Hepatocyte (in vitro differentiated cells): ENCODE data around the gene LYPD6.

Experiments used
- CTCF ChIP-seq: fragments of 200-600 bp; sonication (generic); IDR thresholded peaks from 2 replicates; pipeline ENCODE4 v1.5.1; 2016; ENCODE audit warnings: antibody characterized with exemption, mild to moderate bottlenecking; ENCODE audit not compliant: poor library complexity
- EZH2 ChIP-seq: fragments of 200-600 bp; sonication (generic); IDR thresholded peaks from 2 replicates; pipeline ENCODE4 v1.6.1; 2016; ENCODE audit warnings: antibody characterized with exemption, mild to moderate bottlenecking, borderline replicate concordance

GRCh38 chr2:149473521-149473920 is 143.1 kb downstream of the LYPD6 start:
- no peak for TF ChIP-seq CTCF
- TF ChIP-seq EZH2 = no peak
